Right cardiac atrium (tissue), 5 donors: ENCODE measurements around the gene BPIFB2. TPM values are rescaled to one million over a fixed set of nuclear protein-coding genes. Genes with fewer than 3 reads are reported as not detected.
"Not testable (repeated sequence)": the region's sequence is repeated elsewhere in the genome, so short reads cannot be mapped to it uniquely, and the experiment has no call there.

Experiments
- ATAC-seq, 2 donors: fragments of 200-7000 bp; cut with Tn5 transposase; one replicate each; pipeline versions ENCODE4 v1.8.0 to v1.9.1; 2020; ENCODE audit warnings: moderate library complexity in 2 of 2, mild to moderate bottlenecking in 1 of 2
- DNase-seq, 3 donors: peaks; one replicate each; pipeline ENCODE4 v3.0.0-alpha.2; 2020
- H3K27ac ChIP-seq: one replicate; pipeline ENCODE4 v1.5.1; 2013; ENCODE audit warnings: mild to moderate bottlenecking, low read length, control low read depth, moderate library complexity
- H3K27me3 ChIP-seq: one replicate; pipeline ENCODE4 v1.6.1; 2013; ENCODE audit not compliant: control insufficient read depth, insufficient read depth
- H3K4me1 ChIP-seq: one replicate; pipeline ENCODE4 v1.6.1; 2013; ENCODE audit warnings: low read length; ENCODE audit not compliant: control insufficient read depth, insufficient read depth
- H3K4me3 ChIP-seq: one replicate; pipeline ENCODE4 v1.5.1; 2013; ENCODE audit warnings: low read length, control low read depth
- H3K9me3 ChIP-seq: one replicate; pipeline ENCODE4 v1.6.1; 2013; ENCODE audit warnings: low read length; ENCODE audit not compliant: control insufficient read depth
- WGBS: extraction: QIAGEN DNeasy Blood & Tissue Kit; methylation state at CpG from one replicate; pipeline ENCODE4 v1.1.7; 2013; 5-methylcytosine and 5-hydroxymethylcytosine counted together
- intact Hi-C, 4 donors: fragments of 100-400 bp; cut with DNase I; formaldehyde crosslinking; loops; one replicate each; pipeline versions ENCODE4 v1.11.0 to v1.14.0; 2022 to 2023
- long read RNA-seq, 4 donors: library from polyadenylated mRNA; unstranded; transcript quantifications; one replicate each; pipeline ENCODE4 v2.0.0, GENCODE V29; 2020 to 2021
- polyA plus RNA-seq: library from polyadenylated mRNA; stranded (reverse); fragments of 200-250 nt; gene quantifications from one replicate; pipeline ENCODE4 v1.2.3, GENCODE V29; 2013
- total RNA-seq, 4 donors: library from RNA; stranded (reverse); fragmentation: NEBNext Ultra II Directional; extraction: Animal tissue kit (Norgen Biotek cat#: 25700); gene quantifications; one replicate each; pipeline ENCODE4 v1.2.1, GENCODE V29; 2021
- donor health status: healthy with polysubstance abuse.
- donor health status: DM: no; HTN: yes; CAD: no.
- donor health status: DM: no; HTN: no; CAD: no.
- donor health status: DM: no; HTN: yes; CAD: no; lungs with severe emphysema.
- donor health status: DM: yes; HTN: yes; CAD: no.

BPIFB2 gene
- total RNA-seq: not detected
- not detected for polyA plus RNA-seq
- long read RNA-seq, donor 1: 0 reads
- long read RNA-seq, donor 2: 0 reads
- long read RNA-seq, donor 3: 0 reads
- long read RNA-seq, donor 4: 0 reads

GRCh38 chr20:33007376-33008335 lies at the start of gene BPIFB2:
BPIFB2 (plus strand) TSS chr20:33007704; CDS start chr20:33008575, 871 bp downstream.
- 87% methylated on average over 11 of the region's 11 CpGs for WGBS
- intact Hi-C loops: no loop called here
- ATAC-seq (no peak), DNase-seq (no peak)
- H3K9me3 ChIP-seq: no peaks in the 10 kb centered on the region
- no peak within 1 kb of the TSS for H3K27ac ChIP-seq
- no peaks in the 10 kb centered on the region for H3K27me3 ChIP-seq
- no peak within 1 kb of the TSS for H3K4me3 ChIP-seq
- no peaks in the 10 kb centered on the region for H3K4me1 ChIP-seq

DNA sequence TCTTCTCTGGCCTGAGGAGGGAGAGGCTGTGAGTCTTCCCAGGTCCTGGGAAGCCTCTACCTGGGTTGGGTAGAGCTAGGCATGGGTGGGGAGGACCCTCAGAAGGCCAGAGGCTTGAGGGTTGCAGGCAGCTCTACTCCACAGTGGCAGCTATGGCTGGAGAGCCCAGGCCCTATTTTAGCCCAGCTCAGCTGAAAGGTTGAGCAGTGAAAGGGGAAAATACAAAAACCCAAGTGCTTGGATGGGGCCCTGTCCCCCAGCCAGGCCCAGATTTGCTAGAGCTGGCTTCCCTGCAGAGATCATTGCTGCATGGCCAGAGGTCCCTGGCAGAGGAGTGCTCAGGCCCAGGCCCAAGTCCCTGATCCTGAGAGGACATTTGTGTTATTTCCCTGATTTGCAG lies 48.9 kb upstream of the BPIFB2 start:
- Histone ChIP-seq H3K27ac (no peak overlapping the region), H3K9me3 (peaks cover 6% of the 10 kb centered on the region), H3K27me3 (no peaks in the 10 kb centered on the region), H3K4me3 (no peak overlapping the region), H3K4me1 (no peaks in the 10 kb centered on the region)
- DNase-seq (no peak), ATAC-seq (no peak)
- intact Hi-C loops: no loop called here

- DNase-seq (no peak), ATAC-seq (no peak)
- no peak overlapping the region for H3K4me3 ChIP-seq
- no peak overlapping the region for H3K27ac ChIP-seq
- intact Hi-C loops: no loop called here
- H3K9me3 ChIP-seq: peaks cover 6% of the 10 kb centered on the region
- no peaks in the 10 kb centered on the region for H3K4me1 ChIP-seq
- H3K27me3 ChIP-seq: no peaks in the 10 kb centered on the region
- WGBS: 81% methylated on average over 14 of the region's 14 CpGs
Observed at GRCh38 chr20:32959351-32960221, 47.9 kb upstream of the BPIFB2 start.

- no peak overlapping the region for H3K27ac ChIP-seq
- ATAC-seq (no peak), DNase-seq (no peak)
- intact Hi-C loops: no loop called here
- H3K27me3 ChIP-seq: no peaks in the 10 kb centered on the region
- H3K4me3 ChIP-seq: no peak overlapping the region
- peaks cover 6% of the 10 kb centered on the region for H3K9me3 ChIP-seq
- no peaks in the 10 kb centered on the region for H3K4me1 ChIP-seq
Observed at GRCh38 chr20:32960222-32960518, 47.3 kb upstream of the BPIFB2 start.

- no peak overlapping the region for H3K27ac ChIP-seq
- intact Hi-C loops: no loop called here
- 86% methylated on average over 28 of the region's 28 CpGs for WGBS
- no peaks in the 10 kb centered on the region for H3K4me1 ChIP-seq
- H3K27me3 ChIP-seq: no peaks in the 10 kb centered on the region
- peaks cover 4% of the 10 kb centered on the region for H3K9me3 ChIP-seq
- no peak for DNase-seq
- no peak overlapping the region for H3K4me3 ChIP-seq
- ATAC-seq: no peak
Observed at GRCh38 chr20:32960849-32961731, 46.4 kb upstream of the BPIFB2 start.

GRCh38 chr20:32962053-32962452 lies 45.5 kb upstream of the BPIFB2 start:
- ATAC-seq (no peak), DNase-seq (no peak)
- Histone ChIP-seq H3K27ac (no peak overlapping the region), H3K9me3 (peaks cover 4% of the 10 kb centered on the region), H3K27me3 (no peaks in the 10 kb centered on the region), H3K4me1 (no peaks in the 10 kb centered on the region), H3K4me3 (no peak overlapping the region)
- intact Hi-C loops: no loop called here
- WGBS: 89% methylated on average over 5 of the region's 5 CpGs

- intact Hi-C loops, H3K9me3 ChIP-seq, H3K4me3 ChIP-seq, H3K27me3 ChIP-seq, H3K27ac ChIP-seq, H3K4me1 ChIP-seq, ATAC-seq: not testable (repeated sequence)
- WGBS: 84% methylated on average over 11 of the region's 11 CpGs
- DNase-seq: peak in 1 of 3 donors; percentile 6
Observed at GRCh38 chr20:32962646-32963045, 44.9 kb upstream of the BPIFB2 start.

GRCh38 chr20:32963176-32963575 lies 44.3 kb upstream of the BPIFB2 start:
- no peak for ATAC-seq
- Histone ChIP-seq H3K4me1 (no peaks in the 10 kb centered on the region), H3K27ac (no peak overlapping the region), H3K9me3 (no peaks in the 10 kb centered on the region), H3K27me3 (no peaks in the 10 kb centered on the region), H3K4me3 (no peak overlapping the region)
- WGBS: 75% methylated on average over 5 of the region's 5 CpGs
- peak in 1 of 3 donors; percentile 10 for DNase-seq
- intact Hi-C loops: no loop called here

GRCh38 chr20:32964575-32964974 lies 42.9 kb upstream of the BPIFB2 start:
- peak in 1 of 3 donors; percentile 7 for DNase-seq
- no peaks in the 10 kb centered on the region for H3K9me3 ChIP-seq
- intact Hi-C loops: no loop called here
- WGBS: 85% methylated on average over 6 of the region's 6 CpGs
- H3K4me3 ChIP-seq: no peak overlapping the region
- H3K27ac ChIP-seq: no peak overlapping the region
- H3K4me1 ChIP-seq: no peaks in the 10 kb centered on the region
- H3K27me3 ChIP-seq: no peaks in the 10 kb centered on the region
- no peak for ATAC-seq

DNA sequence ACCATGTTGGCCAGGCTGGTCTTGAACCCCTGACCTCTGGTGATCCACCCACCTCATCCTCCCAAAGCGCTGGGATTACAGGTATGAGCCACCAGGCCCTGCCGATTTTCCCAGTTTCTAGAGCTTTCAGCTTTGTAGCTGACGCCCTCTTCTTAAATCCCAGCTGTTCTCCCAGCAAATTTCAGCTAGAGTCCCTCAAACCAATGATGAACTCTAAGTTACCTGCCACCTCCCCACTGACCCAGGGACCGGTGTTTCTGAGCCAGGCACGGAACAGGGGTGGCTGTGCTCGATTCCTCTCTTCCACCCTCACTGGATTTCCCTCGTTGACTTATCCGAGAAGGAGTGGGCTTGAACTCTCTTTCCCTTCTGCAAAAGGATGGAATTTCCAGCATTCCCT lies 42.4 kb upstream of the BPIFB2 start:
- WGBS: 72% methylated on average over 8 of the region's 8 CpGs
- intact Hi-C loops: no loop called here

More for the DNA sequence above, 42.4 kb upstream of the BPIFB2 start:
- Histone ChIP-seq H3K27ac (no peak overlapping the region), H3K4me3 (no peak overlapping the region), H3K27me3 (no peaks in the 10 kb centered on the region), H3K4me1 (no peaks in the 10 kb centered on the region), H3K9me3 (no peaks in the 10 kb centered on the region)
- ATAC-seq: no peak
- DNase-seq: no peak
